Renal pelvis (tissue), 4 donors: Measurements from ENCODE around the gene BAG3. TPM values are rescaled to one million over a fixed set of nuclear protein-coding genes. Genes with fewer than 3 reads are reported as not detected.

Experiments
- DNase-seq: peaks from one replicate; pipeline ENCODE4 v3.0.0-alpha.2; 2013
- polyA plus RNA-seq, 3 donors: library from polyadenylated mRNA; unstranded; fragments of 120-200 nt; gene quantifications; one replicate each; pipeline ENCODE4 v1.2.1, GENCODE V29; 2013; ENCODE audit not compliant: insufficient read length in 3 of 3

The BAG3 gene
- polyA plus RNA-seq, 3 donors: 29.5 to 35.6 (median 32.3) TPM

DNA sequence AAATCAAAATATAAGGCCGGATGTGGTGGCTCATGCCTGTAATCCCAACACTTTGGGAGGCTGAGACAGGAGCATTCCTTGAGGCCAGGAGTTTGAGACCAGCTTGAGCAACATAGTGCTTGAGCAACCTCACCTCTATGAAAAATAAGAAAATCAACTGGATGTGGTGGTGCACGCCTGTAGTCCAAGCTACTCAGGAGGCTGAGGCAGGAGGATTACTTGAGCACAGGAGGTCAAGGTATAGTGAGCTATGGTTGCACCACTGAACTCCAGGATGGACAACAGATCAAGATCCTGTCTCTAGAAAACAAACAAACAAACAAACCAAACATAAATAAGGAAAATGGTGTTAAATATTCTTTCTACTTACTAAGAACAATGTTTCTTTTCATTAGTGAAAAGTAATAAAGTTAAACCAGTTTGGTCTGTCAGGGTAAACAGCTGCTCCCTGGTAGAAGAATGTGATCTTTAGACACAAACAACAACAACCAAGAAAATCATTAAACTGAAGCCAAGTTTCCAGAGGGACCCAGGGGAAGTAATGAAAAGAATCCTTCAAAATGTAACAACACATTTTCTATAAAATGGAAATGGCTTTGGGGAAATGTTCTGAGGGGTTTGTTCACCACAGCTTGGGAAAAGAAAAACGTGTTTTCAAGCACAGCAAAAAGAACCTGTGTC lies 17.5 kb upstream of the BAG3 start:
- no peak for DNase-seq

GRCh38 chr10:119634219-119634544 lies 17.0 kb upstream of the BAG3 start:
- no peak for DNase-seq

GRCh38 chr10:119637631-119638030 lies 13.5 kb upstream of the BAG3 start:
- DNase-seq: no peak

- no peak for DNase-seq
Observed at GRCh38 chr10:119638982-119639381, 12.2 kb upstream of the BAG3 start.

- no peak for DNase-seq
Observed at GRCh38 chr10:119640384-119640783, 10.8 kb upstream of the BAG3 start.

DNA sequence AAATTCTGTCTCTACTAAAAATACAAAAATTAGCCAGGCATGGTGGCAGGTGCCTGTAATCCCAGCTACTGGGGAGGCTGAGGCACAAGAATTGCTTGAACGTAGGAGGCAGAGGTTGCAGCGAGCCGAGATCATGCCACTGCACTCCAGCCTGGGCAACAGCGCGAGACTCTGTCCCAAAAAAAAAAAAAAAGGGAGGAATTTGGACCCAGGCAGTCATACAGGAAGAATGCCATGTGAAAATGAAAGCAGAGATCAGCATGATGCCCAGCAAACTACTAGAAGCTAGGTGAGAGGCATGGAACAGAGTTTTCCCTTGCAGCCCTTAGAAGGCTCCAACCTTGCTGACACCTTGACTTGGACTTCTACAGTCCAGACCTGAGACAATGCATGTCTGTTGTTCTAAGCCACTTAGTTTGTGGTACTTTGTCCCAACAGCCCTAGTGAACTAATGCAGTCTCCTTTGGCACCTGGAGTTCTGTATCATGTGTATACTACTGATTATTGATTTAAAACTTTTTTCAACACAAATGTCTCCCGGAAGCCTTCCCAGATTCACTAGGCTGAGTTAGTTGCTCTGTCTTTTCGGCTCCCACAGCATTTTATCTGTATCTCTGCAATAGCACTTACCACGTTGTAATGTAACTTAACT lies 10.2 kb upstream of the BAG3 start:
- no peak for DNase-seq

- no peak for DNase-seq
Observed at GRCh38 chr10:119642556-119643111, 8.5 kb upstream of the BAG3 start.

- DNase-seq: no peak
Observed at GRCh38 chr10:119643306-119644204, 7.6 kb upstream of the BAG3 start.

GRCh38 chr10:119644205-119644814 lies 6.9 kb upstream of the BAG3 start:
- DNase-seq: no peak

DNA sequence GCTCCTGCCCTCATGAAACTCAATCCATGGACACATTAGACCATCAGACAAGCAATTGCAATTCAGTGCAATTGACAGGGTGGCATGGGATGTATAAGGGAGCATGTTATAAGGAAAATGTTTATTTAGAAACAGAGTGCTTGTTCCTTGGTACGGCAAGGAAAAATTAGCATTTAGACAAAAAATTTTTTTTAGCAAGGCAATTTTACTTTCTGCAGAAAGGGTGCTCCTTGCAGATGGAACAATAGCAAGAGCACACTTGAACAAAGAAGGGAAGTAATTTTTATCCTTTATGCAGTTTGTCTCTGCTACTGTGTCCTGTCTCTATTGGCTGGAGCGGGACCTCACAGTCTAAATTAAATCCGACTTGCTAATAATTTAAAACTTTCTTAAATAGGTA lies 6.2 kb upstream of the BAG3 start:
- DNase-seq: no peak

- DNase-seq: no peak
Observed at GRCh38 chr10:119650062-119650461, 1.1 kb upstream of the BAG3 start.

- no peak for DNase-seq
Observed at GRCh38 chr10:119651514-119652360, 557 bp downstream of the BAG3 start.

DNA sequence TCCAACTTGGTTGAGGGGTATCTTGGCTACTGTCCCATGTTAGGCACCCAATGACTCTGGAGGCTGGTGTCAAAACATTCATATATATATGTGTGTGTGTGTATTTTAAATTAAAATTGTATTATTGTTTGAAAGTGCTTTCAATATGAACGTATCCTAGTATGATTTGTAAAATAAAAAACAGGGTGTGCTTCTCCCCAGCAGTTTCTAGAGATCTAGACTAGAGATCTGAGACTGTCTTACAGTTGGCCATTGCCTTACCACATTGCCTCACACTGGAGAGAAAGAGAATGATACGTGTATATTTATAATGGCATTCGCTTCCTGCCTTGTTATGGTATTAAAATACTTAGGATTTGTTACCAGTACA lies 1.2 kb downstream of the BAG3 start:
- DNase-seq: no peak

DNA sequence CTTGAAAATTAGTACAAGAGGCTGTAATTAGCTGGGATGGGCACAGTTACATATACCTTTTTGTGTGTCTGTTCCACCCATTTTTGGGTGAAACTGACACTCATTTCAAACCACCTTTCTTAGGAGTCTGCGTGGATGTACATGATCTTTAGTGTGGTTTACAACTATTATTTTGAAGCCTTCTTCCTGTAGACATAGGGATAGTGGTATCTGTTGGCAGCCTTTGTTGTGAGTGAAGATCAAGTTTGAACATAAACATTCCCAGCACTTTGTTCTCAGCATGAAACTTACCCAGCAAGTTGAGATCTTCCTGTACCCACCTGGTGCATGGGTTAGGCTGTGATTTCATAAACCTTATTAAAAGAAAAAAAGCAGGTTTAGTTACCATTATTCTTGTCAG lies 2.0 kb downstream of the BAG3 start:
- no peak for DNase-seq

DNA sequence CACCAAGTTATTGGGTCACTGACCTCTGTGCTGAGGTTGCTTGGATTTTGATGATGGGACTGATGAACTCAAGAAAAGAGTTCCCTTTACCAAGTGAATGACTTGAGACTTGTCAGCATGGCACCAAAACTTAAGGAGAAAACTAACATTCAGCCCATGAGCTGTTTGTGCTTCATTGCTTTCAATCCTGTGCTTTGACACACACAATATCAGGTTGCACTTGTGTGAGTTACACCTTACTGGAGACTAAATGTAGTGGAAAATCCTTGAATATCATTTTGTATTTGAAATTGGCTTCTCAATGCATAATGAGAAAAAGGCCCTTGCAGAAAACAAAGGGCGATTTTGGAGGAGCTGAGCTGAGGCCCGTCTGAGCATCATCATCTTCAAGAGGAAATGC lies 2.7 kb downstream of the BAG3 start:
- no peak for DNase-seq

DNA sequence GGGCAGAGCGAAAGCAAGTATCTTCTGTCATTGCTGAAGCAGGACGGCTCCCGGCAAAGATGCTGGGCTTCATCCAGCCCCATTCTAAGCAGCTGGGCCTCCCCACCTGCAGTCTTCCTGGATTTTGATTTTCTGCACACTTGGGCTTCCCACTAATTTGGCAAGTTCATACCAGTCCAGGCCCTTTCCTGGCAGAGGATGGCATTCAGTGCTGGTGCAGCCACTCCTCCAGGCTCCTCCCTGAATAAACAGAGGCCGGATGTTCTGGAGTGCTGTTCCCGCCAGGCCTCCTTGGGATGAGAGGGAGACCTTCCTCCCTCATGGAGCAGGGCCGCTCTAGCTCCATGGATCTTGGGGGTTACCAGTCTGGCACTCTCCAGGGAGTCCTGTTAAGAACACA lies 3.4 kb downstream of the BAG3 start:
- DNase-seq: no peak

DNA sequence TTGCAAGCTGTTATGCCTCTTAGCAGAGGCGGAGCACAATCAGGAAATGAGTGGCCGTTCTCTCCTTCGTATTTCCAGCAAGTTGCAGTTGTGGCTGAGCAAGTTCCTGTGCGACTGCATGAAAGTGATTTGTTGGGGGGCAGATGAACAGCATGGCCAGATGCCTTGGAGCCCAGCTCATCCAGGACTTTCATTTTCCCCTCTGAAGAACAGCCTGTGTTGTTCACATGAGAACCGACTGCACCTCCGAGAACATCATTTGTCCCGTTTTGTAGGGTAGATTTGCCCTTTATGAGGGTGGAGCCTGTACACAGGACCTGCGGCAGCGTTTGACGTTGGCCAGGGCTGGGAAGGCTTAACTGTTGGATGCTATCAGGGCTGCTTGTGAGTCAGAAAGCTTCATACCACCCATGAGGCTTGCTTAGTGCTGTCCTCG lies 4.4 kb downstream of the BAG3 start:
- no peak for DNase-seq

- no peak for DNase-seq
Observed at GRCh38 chr10:119656760-119657159, 5.6 kb downstream of the BAG3 start.

- DNase-seq: no peak
Observed at GRCh38 chr10:119657725-119658124, 6.5 kb downstream of the BAG3 start.

GRCh38 chr10:119658274-119658673 lies 7.1 kb downstream of the BAG3 start:
- DNase-seq: no peak

- no peak for DNase-seq
Observed at GRCh38 chr10:119659951-119660350, 8.8 kb downstream of the BAG3 start.
